Osteocyte (in vitro differentiated cells): ENCODE measurements around the gene SMYD2. TPM values are rescaled to one million over a fixed set of nuclear protein-coding genes. Genes with fewer than 3 reads are reported as not detected.

Experiments used
- DNase-seq: peaks from one replicate; pipeline ENCODE4 v3.0.0; 2021; ENCODE audit warnings: mixed read lengths; ENCODE audit not compliant: unreplicated experiment; ENCODE audit errors: extremely low spot score
- H3K27ac Mint-ChIP-seq: one replicate; pipeline ENCODE4 v1.8.0; 2021; ENCODE audit warnings: mild to moderate bottlenecking, mixed read lengths; ENCODE audit not compliant: unreplicated experiment
- H3K27me3 Mint-ChIP-seq: one replicate; pipeline ENCODE4 v1.8.0; 2021; ENCODE audit warnings: mixed read lengths; ENCODE audit not compliant: unreplicated experiment
- H3K36me3 Mint-ChIP-seq: one replicate; pipeline ENCODE4 v1.8.0; 2021; ENCODE audit warnings: mixed read lengths; ENCODE audit not compliant: unreplicated experiment
- H3K4me1 Mint-ChIP-seq: one replicate; pipeline ENCODE4 v1.8.0; 2021; ENCODE audit warnings: mixed read lengths; ENCODE audit not compliant: unreplicated experiment
- H3K4me3 Mint-ChIP-seq: one replicate; pipeline ENCODE4 v1.8.0; 2021; ENCODE audit warnings: mild to moderate bottlenecking, moderate library complexity, mixed read lengths; ENCODE audit not compliant: unreplicated experiment
- H3K9me3 Mint-ChIP-seq: one replicate; pipeline ENCODE4 v1.8.0; 2021; ENCODE audit warnings: mixed read lengths; ENCODE audit not compliant: unreplicated experiment
- total RNA-seq: library from RNA; stranded (reverse); gene quantifications from 2 replicates; pipeline ENCODE4 v1.2.1, GENCODE V29; 2021
- TF ChIP-seq, protein P1 (sequence below): fragments of 200-600 bp; sonication (generic); IDR thresholded peaks from 2 replicates; pipeline ENCODE4 v1.5.0; 2021; ENCODE audit warnings: antibody characterized with exemption, mild to moderate bottlenecking, moderate library complexity

Gene SMYD2
- total RNA-seq, 1 donor from 2014 or later = 44.7 TPM

DNA sequence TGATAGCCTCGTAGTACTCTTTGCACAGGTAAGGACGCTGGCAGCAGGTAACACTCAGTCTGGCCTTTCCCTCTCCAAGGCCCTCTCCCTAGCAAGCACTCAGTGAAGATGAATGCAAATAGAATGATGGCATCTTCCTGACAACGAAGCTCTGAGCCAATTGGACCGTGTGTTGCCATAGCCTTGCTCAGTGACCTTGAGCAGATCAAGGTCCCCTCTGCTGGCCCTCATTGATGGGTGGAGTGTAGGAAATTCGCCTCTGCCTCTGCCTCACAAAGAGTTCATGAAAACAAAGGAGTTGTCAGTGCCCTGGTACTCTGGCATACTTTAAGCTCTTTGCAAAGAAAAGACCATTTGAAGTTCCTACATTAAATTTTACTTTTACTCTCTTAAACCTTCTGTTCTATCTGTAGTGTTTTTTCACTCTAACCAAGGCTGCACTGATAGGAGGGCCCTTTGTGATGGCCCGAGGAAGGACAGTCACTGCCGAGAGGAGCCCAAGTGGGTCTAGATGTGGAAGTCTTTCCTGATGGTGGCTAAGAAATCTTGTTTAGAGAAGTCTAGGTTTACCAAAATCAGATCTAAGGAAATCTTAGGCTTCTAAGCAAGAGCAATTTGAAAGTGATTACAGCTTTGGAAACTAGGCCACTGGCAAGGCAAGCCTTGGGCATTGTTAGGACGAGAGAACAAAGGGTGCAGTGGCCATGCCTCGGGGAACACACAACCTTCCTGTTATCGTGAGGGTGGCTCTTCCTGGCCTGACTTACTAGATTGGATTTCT, 38.2 kb downstream of the SMYD2 start:
- Mint-ChIP-seq H3K27ac (peak overlapping the region; percentile 68), H3K4me3 (no peak overlapping the region), H3K27me3 (no peaks in the 10 kb centered on the region), H3K9me3 (no peaks in the 10 kb centered on the region), H3K4me1 (peaks cover 39% of the 10 kb centered on the region), H3K36me3 (peaks cover 12% of the 10 kb centered on the region)
- TF ChIP-seq, protein P1, sequence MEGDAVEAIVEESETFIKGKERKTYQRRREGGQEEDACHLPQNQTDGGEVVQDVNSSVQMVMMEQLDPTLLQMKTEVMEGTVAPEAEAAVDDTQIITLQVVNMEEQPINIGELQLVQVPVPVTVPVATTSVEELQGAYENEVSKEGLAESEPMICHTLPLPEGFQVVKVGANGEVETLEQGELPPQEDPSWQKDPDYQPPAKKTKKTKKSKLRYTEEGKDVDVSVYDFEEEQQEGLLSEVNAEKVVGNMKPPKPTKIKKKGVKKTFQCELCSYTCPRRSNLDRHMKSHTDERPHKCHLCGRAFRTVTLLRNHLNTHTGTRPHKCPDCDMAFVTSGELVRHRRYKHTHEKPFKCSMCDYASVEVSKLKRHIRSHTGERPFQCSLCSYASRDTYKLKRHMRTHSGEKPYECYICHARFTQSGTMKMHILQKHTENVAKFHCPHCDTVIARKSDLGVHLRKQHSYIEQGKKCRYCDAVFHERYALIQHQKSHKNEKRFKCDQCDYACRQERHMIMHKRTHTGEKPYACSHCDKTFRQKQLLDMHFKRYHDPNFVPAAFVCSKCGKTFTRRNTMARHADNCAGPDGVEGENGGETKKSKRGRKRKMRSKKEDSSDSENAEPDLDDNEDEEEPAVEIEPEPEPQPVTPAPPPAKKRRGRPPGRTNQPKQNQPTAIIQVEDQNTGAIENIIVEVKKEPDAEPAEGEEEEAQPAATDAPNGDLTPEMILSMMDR = no peak
- DNase-seq = no peak

DNA sequence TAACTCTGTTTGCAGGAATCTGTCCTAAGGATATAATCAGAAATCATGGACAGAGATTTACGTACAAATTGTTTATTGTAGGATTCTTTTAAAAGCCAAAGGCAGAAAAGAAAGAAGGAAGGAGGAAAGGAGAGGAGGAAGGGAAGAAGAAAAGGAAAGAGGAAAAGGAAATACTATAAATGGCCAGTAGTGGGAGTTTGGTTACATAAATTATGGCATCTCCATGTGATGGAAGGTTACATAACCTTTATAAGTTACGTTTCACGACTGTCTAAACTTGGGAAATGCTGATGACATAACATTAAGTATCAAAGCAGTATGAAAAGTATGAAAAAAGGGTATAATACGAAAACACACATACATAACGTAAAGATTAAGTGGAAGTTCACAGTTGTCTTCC, 39.0 kb downstream of the SMYD2 start:
- peaks cover 36% of the 10 kb centered on the region for H3K4me1 Mint-ChIP-seq
- no peaks in the 10 kb centered on the region for H3K27me3 Mint-ChIP-seq
- no peak overlapping the region for H3K27ac Mint-ChIP-seq
- DNase-seq = no peak
- no peak overlapping the region for H3K4me3 Mint-ChIP-seq
- TF ChIP-seq, protein P1 = peak; percentile 11
- no peaks in the 10 kb centered on the region for H3K9me3 Mint-ChIP-seq
- peaks cover 19% of the 10 kb centered on the region for H3K36me3 Mint-ChIP-seq

DNA sequence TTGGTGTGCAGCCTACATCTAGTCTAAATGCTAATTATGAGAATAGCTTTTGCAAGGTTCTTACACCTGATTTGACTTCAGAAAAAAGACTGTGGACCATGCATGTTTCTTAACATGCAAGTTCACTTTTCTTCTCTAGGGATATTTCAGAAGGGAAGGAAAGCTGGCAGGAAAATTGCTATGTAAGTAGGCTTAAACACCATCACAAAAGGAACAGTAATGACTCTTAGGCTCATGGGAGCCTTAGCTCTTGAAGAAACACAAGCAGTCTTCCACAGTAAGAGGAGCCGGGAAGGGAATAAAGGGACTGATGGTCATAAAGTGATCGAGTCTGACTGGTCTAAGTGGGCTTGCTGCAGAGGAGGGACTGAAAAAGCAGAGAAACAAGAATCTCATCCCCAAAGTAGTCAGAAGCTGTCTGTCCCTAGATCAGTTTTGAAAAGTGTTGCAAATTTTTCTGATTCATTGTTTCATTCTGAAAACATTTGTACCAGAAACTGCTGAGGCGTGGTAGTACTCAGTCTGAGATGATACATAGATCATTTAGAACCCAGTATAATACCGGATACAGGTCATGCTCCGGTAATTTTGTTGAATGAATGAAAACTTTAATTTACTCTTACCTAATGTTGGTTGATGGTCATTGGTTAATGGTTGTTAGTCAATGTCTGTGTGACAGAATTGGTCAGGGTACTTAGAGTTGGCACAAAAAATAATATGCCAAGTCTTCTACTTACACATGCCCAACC, 40.9 kb downstream of the SMYD2 start:
- DNase-seq = no peak
- H3K9me3 Mint-ChIP-seq = no peaks in the 10 kb centered on the region
- H3K4me1 Mint-ChIP-seq = peaks cover 22% of the 10 kb centered on the region
- TF ChIP-seq, protein P1 = no peak
- H3K36me3 Mint-ChIP-seq = peaks cover 24% of the 10 kb centered on the region
- no peak overlapping the region for H3K4me3 Mint-ChIP-seq
- no peak overlapping the region for H3K27ac Mint-ChIP-seq
- H3K27me3 Mint-ChIP-seq = no peaks in the 10 kb centered on the region

DNA sequence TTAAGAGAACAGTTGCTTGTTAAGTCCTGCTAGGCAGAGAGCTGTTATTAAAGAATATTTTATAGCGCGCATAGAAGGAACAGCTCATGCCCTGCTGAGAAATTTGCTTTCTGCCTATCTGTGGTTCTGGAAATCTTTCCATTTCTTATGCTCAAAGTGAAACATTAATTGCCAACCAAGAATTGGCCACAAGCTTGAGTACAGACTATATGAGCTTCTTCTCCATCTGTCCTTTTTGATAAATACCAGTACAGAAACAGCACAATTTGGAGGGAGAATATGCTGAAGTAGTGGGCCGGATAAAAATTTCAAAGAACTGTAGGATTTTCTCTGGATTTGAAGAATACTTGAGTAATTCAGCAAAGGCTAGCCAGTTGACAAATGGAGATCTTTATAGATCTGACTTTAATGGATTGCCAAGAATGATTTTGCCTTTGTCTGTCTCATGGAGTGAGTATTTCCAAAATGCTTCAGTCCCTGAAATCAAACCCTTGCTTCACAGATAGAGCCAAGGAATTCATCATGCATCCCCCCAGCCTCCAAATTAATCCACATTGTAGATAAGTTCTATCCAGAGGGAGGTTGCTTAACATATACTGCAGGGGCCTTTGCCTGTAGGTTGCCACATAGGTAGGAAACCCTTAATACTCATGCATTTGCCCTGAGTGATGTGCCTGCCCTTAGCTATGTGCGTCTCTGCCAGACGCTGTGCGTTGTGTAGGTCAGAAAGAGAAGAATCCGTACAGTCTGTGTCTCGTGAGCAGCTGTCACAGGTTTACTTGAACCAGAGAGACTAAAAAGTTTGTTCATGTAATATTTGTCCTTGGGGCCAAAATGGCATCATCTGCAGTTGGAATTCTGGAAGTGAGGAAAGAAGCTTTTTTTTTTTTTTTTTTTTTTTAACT, 44.2 kb downstream of the SMYD2 start:
- H3K9me3 Mint-ChIP-seq = no peaks in the 10 kb centered on the region
- TF ChIP-seq, protein P1 = no peak
- H3K36me3 Mint-ChIP-seq = peaks cover 19% of the 10 kb centered on the region
- H3K27ac Mint-ChIP-seq = no peak overlapping the region
- H3K4me3 Mint-ChIP-seq = no peak overlapping the region
- peaks cover 5% of the 10 kb centered on the region for H3K4me1 Mint-ChIP-seq
- H3K27me3 Mint-ChIP-seq = no peaks in the 10 kb centered on the region
- peak; percentile 32 for DNase-seq
